B cell (primary cell): ENCODE measurements around the gene MIF. TPM values are rescaled to one million over a fixed set of nuclear protein-coding genes. Genes with fewer than 3 reads are reported as not detected.

ENCODE experiments used
- ATAC-seq: fragments of 200-7000 bp; cut with Tn5 transposase; one replicate; pipeline ENCODE4 v1.10.0; 2021; ENCODE audit warnings: low read depth, mild to moderate bottlenecking, moderate number of reproducible peaks, moderate library complexity
- CTCF ChIA-PET: fragments of 350-600 bp; sonication (Branson Sonifier 250); formaldehyde crosslinking; loops from one replicate; lab custom pipeline; 2021; ENCODE audit warnings: antibody characterized with exemption, inconsistent platforms; lab: Charles Lee
- POLR2A ChIA-PET: fragments of 350-600 bp; sonication (Branson Sonifier 250); formaldehyde crosslinking; loops from one replicate; lab custom pipeline; 2021; ENCODE audit warnings: antibody characterized with exemption; lab: Charles Lee
- DNase-seq: peaks from one replicate; pipeline ENCODE4 v3.0.0; 2013
- H2AFZ ChIP-seq: 2 replicates; pipeline ENCODE4 v1.6.1; 2012; ENCODE audit warnings: mild to moderate bottlenecking, low read depth, low read length; ENCODE audit not compliant: insufficient read depth, poor library complexity, severe bottlenecking
- H3K27ac ChIP-seq, 2 donors: 1 replicate in 1 of 2; 2 replicates in 1 of 2; pipeline ENCODE4 v1.5.1; 2012 to 2013; ENCODE audit warnings: low read length in 2 of 2, mild to moderate bottlenecking in 2 of 2, moderate library complexity in 1 of 2
- H3K27me3 ChIP-seq, 4 experiments: fragments of 200-600 bp in 1 of 4; sonication (generic) in 1 of 4; replicated peaks in 1 of 4; 1 replicate in 2 of 4; 2 replicates in 2 of 4; pipeline versions ENCODE4 v1.6.1 to v1.7.0; 2013 to 2016; ENCODE audit warnings: low read length in 3 of 4, mild to moderate bottlenecking in 2 of 4, mixed read lengths in 1 of 4, moderate library complexity in 1 of 4; ENCODE audit not compliant: insufficient read depth in 4 of 4, control insufficient read depth in 3 of 4; ENCODE audit errors: control extremely low read depth in 1 of 4
- H3K36me3 ChIP-seq, 2 experiments: replicated peaks in 1 of 2; 1 replicate in 1 of 2; 2 replicates in 1 of 2; pipeline versions ENCODE4 v1.6.1 to v1.7.1; 2013; ENCODE audit warnings: low read length in 1 of 2; ENCODE audit not compliant: insufficient read depth in 2 of 2, control insufficient read depth in 1 of 2; ENCODE audit errors: control extremely low read depth in 1 of 2, extremely low read depth in 1 of 2
- H3K4me1 ChIP-seq, 2 donors: fragments of 200-600 bp in 1 of 2; sonication (generic) in 1 of 2; 1 replicate in 1 of 2; 2 replicates in 1 of 2; pipeline versions ENCODE4 v1.5.1 to v1.6.1; 2013 to 2017; ENCODE audit warnings: low read length in 2 of 2; ENCODE audit not compliant: control insufficient read depth in 2 of 2, insufficient read depth in 2 of 2
- H3K4me2 ChIP-seq: replicated peaks from 2 replicates; pipeline ENCODE3; 2012; ENCODE audit warnings: mild to moderate bottlenecking, low read depth, low read length; ENCODE audit not compliant: poor library complexity, severe bottlenecking
- H3K4me3 ChIP-seq, 5 experiments: fragments of 200-600 bp in 1 of 5; sonication (generic) in 1 of 5; 1 replicate in 3 of 5; 2 replicates in 2 of 5; pipeline versions ENCODE4 v1.5.1 to v1.7.0; 2011 to 2016; ENCODE audit warnings: low read length in 4 of 5, mild to moderate bottlenecking in 4 of 5, low read depth in 2 of 5, control low read depth in 1 of 5, moderate library complexity in 1 of 5; ENCODE audit not compliant: insufficient read depth in 1 of 5; ENCODE audit errors: control extremely low read depth in 1 of 5, extremely low read depth in 1 of 5
- H3K79me2 ChIP-seq: fragments of 200-600 bp; sonication (generic); one replicate; pipeline ENCODE4 v1.6.0; 2016; ENCODE audit warnings: low read length; ENCODE audit not compliant: control insufficient read depth, insufficient read depth
- H3K9ac ChIP-seq: fragments of 200-600 bp; sonication (generic); 2 replicates; pipeline ENCODE4 v1.6.1; 2017; ENCODE audit warnings: mild to moderate bottlenecking, low read length, moderate library complexity
- H3K9me3 ChIP-seq, 3 donors: one replicate each; pipeline versions ENCODE4 v1.6.1 to v1.7.1; 2013; ENCODE audit warnings: low read length in 2 of 3; ENCODE audit not compliant: control insufficient read depth in 2 of 3, insufficient read depth in 1 of 3; ENCODE audit errors: control extremely low read depth in 1 of 3
- H4K20me1 ChIP-seq: 2 replicates; pipeline ENCODE4 v1.6.0; 2012; ENCODE audit warnings: mild to moderate bottlenecking, low read length; ENCODE audit not compliant: insufficient read depth, control insufficient read depth, poor library complexity, severe bottlenecking
- H3K27ac Mint-ChIP-seq: one replicate; pipeline ENCODE4 v1.8.0; 2021; ENCODE audit warnings: mixed read lengths
- H3K27me3 Mint-ChIP-seq: one replicate; pipeline ENCODE4 v1.8.0; 2021; ENCODE audit warnings: mixed read lengths
- H3K4me1 Mint-ChIP-seq: one replicate; pipeline ENCODE4 v1.8.0; 2021; ENCODE audit warnings: mixed read lengths
- H3K4me3 Mint-ChIP-seq: one replicate; pipeline ENCODE4 v1.8.0; 2021; ENCODE audit warnings: mixed read lengths
- H3K9me3 Mint-ChIP-seq: one replicate; pipeline ENCODE4 v1.8.0; 2022; ENCODE audit warnings: mixed read lengths; ENCODE audit not compliant: insufficient read depth
- EZH2 ChIP-seq: IDR thresholded peaks from 2 replicates; pipeline ENCODE4 v1.6.1; 2012; ENCODE audit warnings: borderline replicate concordance, low read depth, mild to moderate bottlenecking, moderate library complexity, low read length; ENCODE audit not compliant: insufficient read depth, poor library complexity, severe bottlenecking
- WGBS: methylation state at CpG from one replicate; pipeline ENCODE4 v1.1.5; 2013; ENCODE audit warnings: missing lambda C conversion rate; ENCODE audit not compliant: insufficient coverage; 5-methylcytosine and 5-hydroxymethylcytosine counted together
- intact Hi-C: fragments of 100-400 bp; cut with micrococcal nuclease; formaldehyde crosslinking; loops from one replicate; pipeline ENCODE4 v1.10.0; 2022
- polyA plus RNA-seq: library from polyadenylated mRNA; depleted of rRNA; stranded (reverse); fragments of >200 nt; gene quantifications from 2 replicates; pipeline ENCODE4 v1.2.3, GENCODE V29; 2012
- total RNA-seq, 2 donors: library from RNA; stranded (reverse); fragments of 120-200 nt in 1 of 2; gene quantifications; 1 replicate in 1 of 2; 2 replicates in 1 of 2; pipeline versions ENCODE4 v1.2.3 to v1.2.4, GENCODE V29; 2013 to 2022
- TF ChIP-seq, protein P1 (sequence below): fragments of 200-600 bp; IDR thresholded peaks from one replicate; pipeline ENCODE4 v1.8.0; 2022; ENCODE audit warnings: antibody characterized with exemption, mild to moderate bottlenecking

Gene MIF
- total and polyA plus RNA-seq, 2 donors (not counting 1 experiment from before 2014, with no cell fraction given) = 143 to 272 TPM

DNA sequence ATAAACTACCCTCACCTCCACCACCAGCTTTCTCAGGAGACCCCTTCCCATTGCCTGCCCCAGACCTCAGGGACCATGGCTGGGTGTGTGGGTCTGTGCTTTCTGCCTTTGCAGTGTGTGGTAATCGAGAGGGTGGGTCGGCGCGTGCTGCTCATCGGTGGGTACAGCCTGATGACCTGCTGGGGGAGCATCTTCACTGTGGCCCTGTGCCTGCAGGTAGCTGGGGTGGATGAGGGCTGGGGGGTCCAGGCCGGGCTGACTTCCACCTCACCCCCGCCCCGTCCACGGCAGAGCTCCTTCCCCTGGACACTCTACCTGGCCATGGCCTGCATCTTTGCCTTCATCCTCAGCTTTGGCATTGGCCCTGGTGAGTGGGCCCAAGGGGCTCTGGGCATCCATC lies 10.5 kb upstream of the MIF start:
- ChIA-PET CTCF (interaction anchor here (1.1 kb wide), 1 partner anchor 21 kb away, joined by 3 read pairs; no protein-coding TSS in a partner anchor), POLR2A (no interaction called here)
- Mint-ChIP-seq H3K4me1 (no peaks in the 10 kb centered on the region), H3K4me3 (no peak overlapping the region), H3K27me3 (no peaks in the 10 kb centered on the region), H3K9me3 (no peaks in the 10 kb centered on the region), H3K27ac (no peak overlapping the region)
- H3K9ac ChIP-seq = no peak overlapping the region
- no peaks in the 10 kb centered on the region for H4K20me1 ChIP-seq
- H3K4me1 ChIP-seq = no peaks in the 10 kb centered on the region
- no peak overlapping the region for H3K27ac ChIP-seq
- H3K9me3 ChIP-seq = no peaks in the 10 kb centered on the region
- no peak for TF ChIP-seq EZH2
- TF ChIP-seq, protein P1, sequence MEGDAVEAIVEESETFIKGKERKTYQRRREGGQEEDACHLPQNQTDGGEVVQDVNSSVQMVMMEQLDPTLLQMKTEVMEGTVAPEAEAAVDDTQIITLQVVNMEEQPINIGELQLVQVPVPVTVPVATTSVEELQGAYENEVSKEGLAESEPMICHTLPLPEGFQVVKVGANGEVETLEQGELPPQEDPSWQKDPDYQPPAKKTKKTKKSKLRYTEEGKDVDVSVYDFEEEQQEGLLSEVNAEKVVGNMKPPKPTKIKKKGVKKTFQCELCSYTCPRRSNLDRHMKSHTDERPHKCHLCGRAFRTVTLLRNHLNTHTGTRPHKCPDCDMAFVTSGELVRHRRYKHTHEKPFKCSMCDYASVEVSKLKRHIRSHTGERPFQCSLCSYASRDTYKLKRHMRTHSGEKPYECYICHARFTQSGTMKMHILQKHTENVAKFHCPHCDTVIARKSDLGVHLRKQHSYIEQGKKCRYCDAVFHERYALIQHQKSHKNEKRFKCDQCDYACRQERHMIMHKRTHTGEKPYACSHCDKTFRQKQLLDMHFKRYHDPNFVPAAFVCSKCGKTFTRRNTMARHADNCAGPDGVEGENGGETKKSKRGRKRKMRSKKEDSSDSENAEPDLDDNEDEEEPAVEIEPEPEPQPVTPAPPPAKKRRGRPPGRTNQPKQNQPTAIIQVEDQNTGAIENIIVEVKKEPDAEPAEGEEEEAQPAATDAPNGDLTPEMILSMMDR = no peak
- H2AFZ ChIP-seq = no peak overlapping the region
- H3K36me3 ChIP-seq = peaks cover 0 to 9% of the 10 kb centered on the region in 2 experiments
- DNase-seq (no peak), ATAC-seq (no peak)
- H3K4me2 ChIP-seq = no peak overlapping the region
- intact Hi-C loops = no loop called here
- WGBS = 100% methylated on average over 6 of the region's 9 CpGs
- no peaks in the 10 kb centered on the region for H3K27me3 ChIP-seq
- no peaks in the 10 kb centered on the region for H3K79me2 ChIP-seq
- no peak overlapping the region for H3K4me3 ChIP-seq

DNA sequence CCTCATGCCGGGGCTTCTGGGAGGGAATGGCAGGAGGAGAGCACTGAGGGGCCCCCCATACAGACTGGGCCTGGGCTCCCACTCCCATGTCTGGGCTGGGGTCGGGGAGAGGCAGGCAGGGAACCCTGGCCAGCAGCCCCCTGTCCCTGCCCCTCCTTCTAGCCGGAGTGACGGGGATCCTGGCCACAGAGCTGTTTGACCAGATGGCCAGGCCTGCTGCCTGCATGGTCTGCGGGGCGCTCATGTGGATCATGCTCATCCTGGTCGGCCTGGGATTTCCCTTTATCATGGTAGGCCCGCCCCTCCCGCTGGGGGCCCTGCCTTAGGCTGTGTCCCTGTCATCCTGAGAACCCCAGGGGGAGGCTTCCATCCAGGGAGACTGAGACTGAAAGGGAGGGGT lies 10.0 kb upstream of the MIF start:
- Histone ChIP-seq H3K79me2 (no peaks in the 10 kb centered on the region), H3K4me1 (no peaks in the 10 kb centered on the region), H3K9me3 (no peaks in the 10 kb centered on the region), H3K4me3 (no peak overlapping the region), H3K9ac (no peak overlapping the region), H3K27me3 (no peaks in the 10 kb centered on the region), H2AFZ (no peak overlapping the region), H4K20me1 (no peaks in the 10 kb centered on the region), H3K4me2 (no peak overlapping the region), H3K27ac (no peak overlapping the region), H3K36me3 (peaks cover 0 to 8% of the 10 kb centered on the region in 2 experiments)
- Mint-ChIP-seq H3K4me1 (no peaks in the 10 kb centered on the region), H3K9me3 (no peaks in the 10 kb centered on the region), H3K27ac (no peak overlapping the region), H3K27me3 (no peaks in the 10 kb centered on the region), H3K4me3 (no peak overlapping the region)
- ChIA-PET POLR2A (no interaction called here), CTCF (interaction anchor here (1.1 to 1.4 kb wide), 2 partner anchors 9 to 21 kb away, joined by 3 to 5 read pairs; no protein-coding TSS in a partner anchor)
- 98% methylated on average over 9 of the region's 9 CpGs for WGBS
- no peak for TF ChIP-seq EZH2
- TF ChIP-seq, protein P1 = no peak
- intact Hi-C loops = no loop called here
- DNase-seq (no peak), ATAC-seq (no peak)
